SK-N-DZ (cell line): Measurements from ENCODE around the gene KRIT1. TPM values are rescaled to one million over a fixed set of nuclear protein-coding genes. Genes with fewer than 3 reads are reported as not detected.
"Not testable (repeated sequence)": the region's sequence is repeated elsewhere in the genome, so short reads cannot be mapped to it uniquely, and the experiment has no call there.

Source experiments
- DNase-seq: peaks from one replicate; pipeline ENCODE4 v3.0.0-alpha.2; 2015; ENCODE audit warnings: low spot score
- polyA plus RNA-seq, 2 experiments: library from polyadenylated mRNA; depleted of rRNA; stranded (reverse); fragments of >200 nt; gene quantifications; 2 replicates each; pipeline ENCODE4 v1.2.3, GENCODE V29; 2014

Gene KRIT1
- polyA plus RNA-seq (2014; cell fraction: cytosol; rRNA removed): 47.5 and 50.3 TPM in 2 replicates
- polyA plus RNA-seq (2014; cell fraction: nucleus; rRNA removed): 35.9 and 53.0 TPM in 2 replicates

- DNase-seq: peak; percentile 95
Observed at GRCh38 chr7:92245487-92246359, at the start of gene KRIT1, which contains the start of gene ANKIB1. TSS of gene KRIT1 (minus strand) at chr7:92245914. CDS start at chr7:92242135, 3,779 bp downstream. TSS of gene ANKIB1 (plus strand) at chr7:92245974. CDS start at chr7:92294979, 49,005 bp downstream.

GRCh38 chr7:92295391-92295790 lies 49.7 kb upstream of the KRIT1 start:
- DNase-seq: no peak

- no peak for DNase-seq
Observed at GRCh38 chr7:92293896-92294590, 48.3 kb upstream of the KRIT1 start.

GRCh38 chr7:92292981-92293380 lies 47.3 kb upstream of the KRIT1 start:
- no peak for DNase-seq

GRCh38 chr7:92289321-92289720 lies 43.6 kb upstream of the KRIT1 start:
- DNase-seq: no peak

- DNase-seq: no peak
Observed at GRCh38 chr7:92282930-92283329, 37.2 kb upstream of the KRIT1 start.

- DNase-seq: no peak
Observed at GRCh38 chr7:92282221-92282814, 36.6 kb upstream of the KRIT1 start.

GRCh38 chr7:92281031-92281430 lies 35.3 kb upstream of the KRIT1 start:
- DNase-seq: no peak

GRCh38 chr7:92279396-92280031 lies 33.8 kb upstream of the KRIT1 start:
- DNase-seq: no peak

GRCh38 chr7:92276460-92276864 lies 30.7 kb upstream of the KRIT1 start:
- DNase-seq: no peak

GRCh38 chr7:92275327-92275726 lies 29.6 kb upstream of the KRIT1 start:
- DNase-seq: no peak

GRCh38 chr7:92268921-92269320 lies 23.2 kb upstream of the KRIT1 start:
- DNase-seq: no peak

GRCh38 chr7:92266415-92267241 lies 20.9 kb upstream of the KRIT1 start:
- no peak for DNase-seq

GRCh38 chr7:92260248-92260781 lies 14.6 kb upstream of the KRIT1 start:
- DNase-seq: no peak

- DNase-seq: no peak
Observed at GRCh38 chr7:92259610-92260247, 14.0 kb upstream of the KRIT1 start.

- DNase-seq: no peak
Observed at GRCh38 chr7:92259062-92259461, 13.3 kb upstream of the KRIT1 start.

GRCh38 chr7:92255308-92255707 lies 9.6 kb upstream of the KRIT1 start:
- no peak for DNase-seq

- not testable (repeated sequence) for DNase-seq
Observed at GRCh38 chr7:92254800-92255199, 9.1 kb upstream of the KRIT1 start.

GRCh38 chr7:92253251-92253650 lies 7.5 kb upstream of the KRIT1 start:
- no peak for DNase-seq

- no peak for DNase-seq
Observed at GRCh38 chr7:92251181-92251580, 5.5 kb upstream of the KRIT1 start.
